HG03280 (cell line): Measurements from ENCODE around the gene OR51T1.
"Not testable (repeated sequence)": the region's sequence is repeated elsewhere in the genome, so short reads cannot be mapped to it uniquely, and the experiment has no call there.

Experiments used
- ATAC-seq: cut with Tn5 transposase; IDR thresholded peaks from one replicate; pipeline ENCODE4 v1.9.1; 2021; ENCODE audit warnings: mild to moderate bottlenecking, moderate library complexity; ENCODE audit not compliant: unreplicated experiment

The OR51T1 gene, protein sequence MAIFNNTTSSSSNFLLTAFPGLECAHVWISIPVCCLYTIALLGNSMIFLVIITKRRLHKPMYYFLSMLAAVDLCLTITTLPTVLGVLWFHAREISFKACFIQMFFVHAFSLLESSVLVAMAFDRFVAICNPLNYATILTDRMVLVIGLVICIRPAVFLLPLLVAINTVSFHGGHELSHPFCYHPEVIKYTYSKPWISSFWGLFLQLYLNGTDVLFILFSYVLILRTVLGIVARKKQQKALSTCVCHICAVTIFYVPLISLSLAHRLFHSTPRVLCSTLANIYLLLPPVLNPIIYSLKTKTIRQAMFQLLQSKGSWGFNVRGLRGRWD

DNA sequence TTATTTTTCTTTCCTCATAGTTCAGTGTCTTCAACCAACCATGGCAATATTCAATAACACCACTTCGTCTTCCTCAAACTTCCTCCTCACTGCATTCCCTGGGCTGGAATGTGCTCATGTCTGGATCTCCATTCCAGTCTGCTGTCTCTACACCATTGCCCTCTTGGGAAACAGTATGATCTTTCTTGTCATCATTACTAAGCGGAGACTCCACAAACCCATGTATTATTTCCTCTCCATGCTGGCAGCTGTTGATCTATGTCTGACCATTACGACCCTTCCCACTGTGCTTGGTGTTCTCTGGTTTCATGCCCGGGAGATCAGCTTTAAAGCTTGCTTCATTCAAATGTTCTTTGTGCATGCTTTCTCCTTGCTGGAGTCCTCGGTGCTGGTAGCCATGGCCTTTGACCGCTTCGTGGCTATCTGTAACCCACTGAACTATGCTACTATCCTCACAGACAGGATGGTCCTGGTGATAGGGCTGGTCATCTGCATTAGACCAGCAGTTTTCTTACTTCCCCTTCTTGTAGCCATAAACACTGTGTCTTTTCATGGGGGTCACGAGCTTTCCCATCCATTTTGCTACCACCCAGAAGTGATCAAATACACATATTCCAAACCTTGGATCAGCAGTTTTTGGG, at the start of gene OR51T1:
Gene OR51T1, plus strand, starts transcription at position 41 of the 641 bp plus-strand sequence. Its CDS starts 0 bp downstream, at position 41.
- no peak for ATAC-seq

DNA sequence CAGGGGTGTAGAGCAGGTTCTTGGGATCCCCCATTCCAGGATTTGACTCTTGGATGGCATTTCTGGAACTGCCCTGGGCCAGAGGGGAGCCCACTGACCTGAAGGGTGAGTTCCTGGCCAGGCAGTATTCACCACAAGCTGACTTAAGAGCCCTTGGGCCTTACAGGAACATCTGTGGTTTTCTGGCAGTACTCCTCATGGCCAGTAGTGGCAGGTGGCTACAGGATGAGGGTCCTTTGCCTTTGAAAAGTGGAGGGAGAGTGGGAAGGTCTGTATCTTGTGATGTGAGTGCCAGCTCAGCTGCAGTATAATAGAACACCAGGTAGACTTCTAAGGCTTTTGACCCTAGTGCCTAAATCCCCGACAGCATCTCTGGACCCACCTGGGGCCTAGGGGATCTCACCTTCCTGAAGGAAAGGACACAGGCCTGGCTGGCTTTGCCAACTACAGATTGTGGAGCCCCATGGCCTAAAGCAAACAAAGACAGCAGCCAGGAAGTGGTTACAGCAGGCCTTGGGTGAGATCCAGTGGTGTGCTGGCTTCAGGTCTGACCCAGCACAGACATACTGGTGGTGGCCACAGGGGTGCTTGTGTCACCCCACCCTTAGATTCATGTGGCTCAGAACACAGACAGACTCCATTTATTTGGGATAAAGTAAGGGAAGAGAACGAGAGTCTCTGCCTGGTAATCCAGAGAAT, 41.7 kb upstream of the OR51T1 start:
- ATAC-seq = no peak

DNA sequence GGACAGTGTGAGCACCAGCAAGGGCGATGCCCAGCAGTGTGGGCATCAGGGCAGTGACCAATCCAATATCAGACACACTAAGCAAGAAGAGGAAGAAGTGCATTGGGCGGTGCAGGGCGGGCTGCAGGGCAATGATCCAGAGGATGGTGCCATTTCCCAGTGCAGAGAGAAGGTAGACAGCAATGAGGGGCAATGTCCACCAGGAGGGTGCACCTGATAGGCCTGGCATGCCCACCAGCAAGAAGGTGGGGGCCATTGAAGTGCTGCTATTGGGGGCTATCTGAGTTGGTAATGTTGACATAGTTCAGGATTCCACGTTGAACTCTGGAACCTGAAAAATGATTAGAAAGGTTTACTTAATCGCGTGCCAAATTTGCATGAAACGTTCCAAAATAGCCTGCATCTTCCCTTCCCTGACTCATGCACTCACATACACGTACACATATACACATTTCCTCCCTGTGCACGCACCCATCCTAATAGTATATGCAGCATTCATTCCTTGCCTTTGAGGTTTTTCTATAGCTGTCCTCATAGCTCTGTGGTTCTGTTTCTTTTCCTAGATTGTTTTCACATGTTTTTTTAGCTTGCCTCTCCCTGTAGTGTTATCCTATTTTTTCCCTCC, 32.7 kb upstream of the OR51T1 start, which contains the start of gene OR51S1:
Gene OR51S1, minus strand, starts transcription at position 301 of the 625 bp plus-strand sequence. Its CDS starts 0 bp downstream, at position 301.
- ATAC-seq = no peak

DNA sequence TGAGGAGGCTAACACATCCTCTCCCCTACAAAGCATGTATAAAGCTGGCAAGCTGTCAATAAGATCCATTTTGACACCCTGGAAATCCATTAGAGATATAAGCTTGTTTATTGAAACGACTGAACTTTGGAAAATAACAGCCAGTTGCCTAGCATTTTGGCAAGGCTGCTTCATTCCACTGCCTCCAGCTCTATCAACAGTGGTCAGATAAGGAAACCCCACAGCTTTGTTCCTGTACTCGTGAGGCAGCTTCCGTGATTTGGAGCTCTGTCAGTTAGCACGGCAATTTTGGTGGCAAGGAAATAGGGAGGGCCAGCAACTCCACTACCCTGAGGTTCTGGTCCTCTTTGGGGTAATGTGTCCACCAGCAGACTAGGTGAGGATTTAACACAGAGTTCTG, 30.7 kb upstream of the OR51T1 start:
- ATAC-seq = no peak

DNA sequence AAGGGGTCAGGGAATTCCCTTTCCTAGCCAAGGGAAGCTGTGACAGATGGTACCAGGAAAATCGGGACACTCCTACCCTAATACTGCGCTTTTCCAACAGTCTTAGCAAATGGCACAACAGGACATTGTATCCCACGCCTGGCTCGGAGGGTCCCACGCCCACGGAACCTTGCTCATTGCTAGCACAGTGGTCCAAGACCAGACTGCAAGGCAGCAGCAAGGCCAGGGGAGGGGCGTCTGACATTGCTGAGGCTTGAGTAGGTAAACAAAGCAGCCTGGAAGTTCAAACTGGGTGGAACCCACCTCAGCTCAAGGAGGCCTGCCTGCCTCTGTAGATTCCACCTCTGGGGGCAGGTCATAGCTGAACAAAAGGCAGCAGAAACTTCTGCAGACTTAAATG, 27.4 kb upstream of the OR51T1 start:
- not testable (repeated sequence) for ATAC-seq

DNA sequence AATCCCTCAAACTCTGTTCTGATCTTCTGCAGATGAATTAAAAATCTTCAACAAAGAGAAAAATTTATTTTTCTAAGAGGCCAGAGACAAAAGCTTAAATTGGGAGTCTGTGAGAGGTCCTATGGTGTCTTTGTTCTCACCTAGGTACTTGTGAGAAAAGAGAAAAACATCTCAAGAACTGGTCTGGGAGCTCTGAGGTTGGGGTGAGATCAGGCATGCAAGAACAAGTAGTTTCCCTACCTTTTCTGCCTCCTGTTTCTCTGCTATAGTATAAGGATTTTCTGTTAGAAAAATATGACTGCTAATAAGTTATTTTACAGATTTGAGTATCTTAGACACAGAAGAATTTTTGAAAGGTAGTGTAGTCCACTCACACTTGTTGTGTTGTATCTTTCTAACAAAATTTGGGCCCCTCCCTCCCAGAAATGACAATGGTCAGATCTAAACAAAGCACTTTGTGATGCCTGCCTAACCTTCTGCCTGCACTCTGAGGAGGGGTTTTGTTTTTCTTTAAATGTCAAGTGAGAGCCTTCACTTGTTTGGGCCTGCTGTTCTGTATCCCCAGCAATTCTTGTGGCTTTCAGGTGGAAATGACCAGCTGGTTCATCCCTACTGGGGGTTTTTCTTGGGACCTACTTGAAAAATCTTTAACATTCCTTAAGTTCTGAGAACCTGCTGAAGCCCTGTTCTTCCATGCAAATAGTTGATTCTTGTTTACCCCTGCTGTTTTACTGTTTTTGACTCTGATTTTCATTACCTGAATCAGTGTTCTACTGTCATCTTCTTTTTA, 19.1 kb upstream of the OR51T1 start:
- ATAC-seq = no peak

DNA sequence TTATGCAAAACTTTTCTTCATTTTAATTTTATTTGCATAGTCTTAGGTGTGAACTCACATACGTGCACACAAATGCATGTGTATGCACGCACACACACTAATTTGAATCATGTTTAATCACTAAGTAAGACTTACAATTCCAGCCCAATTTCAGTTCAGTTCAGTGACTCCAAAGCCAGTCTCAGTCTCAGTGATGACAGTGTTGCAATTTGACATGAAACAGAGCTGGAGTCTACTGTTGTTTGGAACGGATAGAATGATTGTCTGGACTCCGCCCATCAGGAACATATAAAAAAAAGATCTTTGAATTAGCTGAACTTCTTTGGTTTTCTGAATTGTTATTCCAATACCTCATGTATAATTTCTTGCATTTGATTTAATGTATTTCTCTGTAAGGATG, 17.8 kb upstream of the OR51T1 start:
- no peak for ATAC-seq

DNA sequence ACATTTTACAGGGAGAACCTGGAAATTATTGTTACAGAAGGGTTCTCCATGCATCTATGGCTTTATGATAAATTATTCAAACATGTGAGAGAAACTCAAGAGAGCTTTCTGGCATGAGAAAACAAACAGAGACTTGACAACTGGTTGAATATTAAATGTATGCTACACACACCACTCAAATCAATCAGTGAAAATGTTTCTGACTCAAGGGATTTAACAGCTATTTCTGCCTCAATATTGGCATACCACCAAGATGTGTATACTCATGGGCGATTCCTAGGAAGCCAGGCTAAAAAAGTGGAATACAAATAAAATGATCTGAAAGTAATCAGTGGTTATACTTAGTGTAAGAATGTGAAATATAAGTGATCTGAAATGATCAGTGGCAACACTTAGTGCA, 15.8 kb upstream of the OR51T1 start:
- no peak for ATAC-seq

DNA sequence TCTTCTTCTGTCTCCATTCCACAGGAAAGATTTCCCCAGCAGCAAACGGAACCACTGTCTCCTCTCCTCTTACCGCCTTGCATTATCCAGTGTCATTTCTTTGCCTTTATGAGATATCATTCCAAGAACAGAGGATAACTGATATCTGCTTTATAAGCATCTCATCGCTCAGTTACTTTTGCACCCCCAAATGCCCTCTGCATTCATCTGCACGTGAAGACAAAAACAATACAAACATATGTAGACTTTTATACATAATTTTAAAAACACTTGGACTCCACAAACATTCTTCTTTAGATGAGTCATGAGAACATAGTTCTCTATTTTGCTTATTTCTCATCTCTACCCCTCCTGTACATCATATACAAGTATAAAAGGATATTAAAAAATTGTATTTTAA, 512 bp upstream of the OR51T1 start:
- ATAC-seq = no peak

DNA sequence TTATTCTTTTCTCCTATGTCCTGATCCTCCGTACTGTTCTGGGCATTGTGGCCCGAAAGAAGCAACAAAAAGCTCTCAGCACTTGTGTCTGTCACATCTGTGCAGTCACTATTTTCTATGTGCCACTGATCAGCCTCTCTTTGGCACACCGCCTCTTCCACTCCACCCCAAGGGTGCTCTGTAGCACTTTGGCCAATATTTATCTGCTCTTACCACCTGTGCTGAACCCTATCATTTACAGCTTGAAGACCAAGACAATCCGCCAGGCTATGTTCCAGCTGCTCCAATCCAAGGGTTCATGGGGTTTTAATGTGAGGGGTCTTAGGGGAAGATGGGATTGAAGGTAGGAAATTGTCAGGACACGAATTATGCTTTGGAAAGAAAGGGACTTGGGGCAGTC, 843 bp downstream of the OR51T1 start:
- no peak for ATAC-seq

DNA sequence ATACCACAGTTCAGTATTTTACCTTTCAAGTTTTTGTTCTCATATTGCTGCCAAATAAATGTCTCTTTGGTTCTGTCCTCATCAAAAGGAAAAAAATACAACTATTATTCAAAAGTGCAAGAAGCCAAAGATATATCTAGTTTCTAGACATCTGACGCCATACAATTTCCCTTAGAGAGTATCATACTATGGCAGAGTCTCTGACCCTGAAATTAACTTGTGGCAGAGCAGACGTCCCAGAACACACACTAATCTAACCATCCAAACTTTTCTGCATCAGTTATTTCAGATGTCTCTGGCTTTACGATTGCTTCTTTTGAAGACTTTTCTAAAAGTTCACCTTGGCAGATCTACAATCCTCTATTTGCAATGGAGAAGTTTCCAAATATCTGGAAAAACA, 2.7 kb downstream of the OR51T1 start:
- no peak for ATAC-seq

DNA sequence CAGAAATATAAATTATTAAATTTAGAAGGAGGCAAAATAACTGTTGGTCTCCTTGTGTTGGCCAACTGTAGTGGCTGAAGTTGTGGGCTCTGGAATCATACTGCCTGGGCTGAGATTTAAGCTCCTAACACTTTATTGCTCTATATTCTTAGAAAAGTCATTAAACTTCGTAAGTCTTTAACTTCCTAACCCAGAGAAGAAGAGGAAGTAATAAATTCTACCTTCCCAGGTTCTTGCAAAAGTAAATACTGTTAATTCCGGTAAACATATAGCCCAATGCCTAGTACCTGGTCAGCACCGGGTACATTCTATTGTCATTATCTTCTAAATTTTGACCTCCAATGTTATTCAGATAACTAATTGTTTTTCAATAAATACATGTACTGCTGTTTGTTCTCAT, 4.5 kb downstream of the OR51T1 start:
- ATAC-seq = no peak

DNA sequence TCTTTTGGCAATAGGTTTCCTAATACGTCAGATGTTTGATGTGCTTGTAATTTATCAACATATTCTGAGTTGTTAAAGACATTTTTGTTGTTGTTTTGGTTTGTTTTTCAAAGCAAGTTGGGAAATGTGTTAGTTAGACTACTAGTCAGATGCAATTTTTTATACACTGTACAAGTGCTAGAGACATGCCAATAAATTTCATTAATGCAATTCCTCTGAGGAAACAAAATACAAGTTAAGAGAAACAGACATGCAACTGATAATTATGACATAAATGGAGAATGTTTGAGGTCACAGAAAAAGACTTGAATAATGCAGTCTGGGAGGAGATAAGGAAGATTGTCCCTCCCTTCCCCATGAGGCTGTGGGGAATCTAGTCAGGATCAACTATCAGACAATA, 5.9 kb downstream of the OR51T1 start:
- no peak for ATAC-seq

DNA sequence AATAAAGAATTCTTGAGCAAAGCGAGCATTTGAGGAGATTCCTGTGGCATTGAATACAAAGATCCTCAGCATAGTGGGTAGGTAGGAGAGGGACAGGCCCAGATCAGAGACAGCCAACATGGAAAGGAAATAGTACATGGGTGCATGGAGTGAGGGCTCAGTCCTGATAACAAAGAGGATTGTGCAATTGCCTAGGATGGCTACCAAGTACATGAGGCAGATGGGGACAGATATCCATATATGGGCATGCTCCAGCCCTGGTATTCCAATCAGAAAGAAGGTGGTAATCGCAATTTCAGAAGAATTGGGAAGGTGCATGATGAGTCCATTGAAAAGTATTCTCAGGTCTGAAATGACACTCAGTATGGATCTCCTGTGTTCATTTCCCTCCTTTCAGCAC, 8.6 kb downstream of the OR51T1 start:
- no peak for ATAC-seq

DNA sequence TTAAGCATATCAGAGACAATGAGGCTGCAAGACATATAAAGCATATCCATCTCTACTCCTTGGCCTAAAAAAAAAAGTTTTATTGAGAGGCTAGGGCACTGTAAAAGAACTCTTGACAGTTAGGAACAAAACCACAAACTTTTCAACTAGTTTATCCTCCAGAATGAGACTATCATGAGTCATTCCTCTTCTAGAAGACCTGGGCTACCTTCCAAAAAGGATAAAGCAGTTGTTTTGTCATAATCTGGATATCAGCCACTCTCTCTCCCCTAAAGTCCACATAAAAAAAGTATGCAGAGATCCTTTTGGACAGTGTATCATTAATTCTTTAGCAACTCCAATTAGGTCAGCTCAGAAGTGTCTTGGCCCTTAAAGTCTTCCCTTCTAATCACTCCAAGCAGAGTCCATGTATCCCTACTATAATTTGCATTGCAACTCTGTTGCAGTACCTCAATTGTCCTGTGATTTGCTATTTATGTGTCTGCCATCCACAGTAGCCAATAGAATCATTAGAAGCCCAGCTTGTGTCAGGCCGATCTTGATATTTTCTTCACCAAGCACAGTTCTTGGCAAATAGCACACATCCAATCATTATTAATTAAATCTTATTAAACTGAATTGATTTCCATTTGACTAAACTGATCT, 10.4 kb downstream of the OR51T1 start:
- ATAC-seq = no peak

DNA sequence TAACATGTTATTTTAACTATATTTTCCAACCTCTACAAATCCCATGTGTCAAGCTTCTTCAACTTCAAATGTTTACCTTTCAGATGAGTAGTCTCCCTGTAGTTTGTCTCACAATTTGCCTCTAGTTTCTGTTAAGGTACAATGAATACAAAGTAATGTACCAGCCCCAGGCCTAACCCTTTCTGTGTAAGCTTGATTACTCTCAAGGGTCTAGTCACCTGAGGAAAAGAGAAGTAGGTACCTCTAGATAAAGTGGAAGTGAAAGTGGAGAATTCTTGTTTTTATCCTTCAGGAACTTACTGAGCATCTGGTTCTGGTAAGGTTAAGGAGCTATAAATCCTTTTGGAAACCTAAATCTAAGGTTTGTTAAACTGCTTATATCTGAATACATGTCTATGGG, 21.8 kb downstream of the OR51T1 start, which contains the start of gene OR51A7:
Gene OR51A7, plus strand, starts transcription at position 300 of the 400 bp plus-strand sequence. CDS start 3,587 bp downstream, outside the sequence.
- ATAC-seq = no peak

DNA sequence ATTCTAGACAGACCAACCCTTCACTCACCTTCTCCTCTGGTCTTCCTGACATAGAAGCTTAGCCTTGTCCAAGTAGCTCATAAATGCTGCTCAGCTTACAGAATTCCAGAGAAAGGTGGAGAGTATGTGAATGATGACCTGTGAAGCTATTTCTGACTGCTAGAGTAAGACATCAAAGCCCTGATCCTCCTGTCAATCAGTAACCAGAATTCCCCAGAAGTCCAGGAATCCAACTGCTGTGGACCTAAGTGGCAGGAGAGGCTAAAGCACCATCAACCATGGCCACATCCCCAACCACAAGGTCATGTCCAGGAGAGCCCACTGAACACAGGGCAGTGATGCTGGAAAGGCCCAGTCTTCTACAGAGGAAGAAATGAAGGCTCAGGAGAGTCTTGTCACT, 34.9 kb downstream of the OR51T1 start:
- no peak for ATAC-seq

DNA sequence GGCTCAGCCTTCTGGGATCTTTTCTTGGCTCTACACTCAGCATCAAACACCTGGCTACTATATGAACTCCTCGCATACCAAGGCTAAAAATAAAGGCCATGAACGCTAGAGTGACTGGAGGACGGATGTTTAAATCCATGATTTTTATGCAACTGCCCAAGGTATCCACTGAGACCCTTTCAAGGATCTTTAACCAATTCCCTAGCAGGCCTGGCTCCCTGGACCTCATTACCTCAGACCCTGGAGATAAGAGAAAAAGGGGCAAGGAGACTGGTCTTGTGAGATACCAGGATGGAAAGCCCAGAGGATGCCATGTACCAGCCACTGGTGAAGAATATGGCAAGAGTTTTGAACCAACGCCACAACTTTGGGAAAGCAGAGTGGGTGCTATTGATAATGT, 37.5 kb downstream of the OR51T1 start, which contains the start of gene OR51G2:
Gene OR51G2, minus strand, starts transcription at position 101 of the 400 bp plus-strand sequence. CDS start 3,687 bp downstream, outside the sequence.
- no peak for ATAC-seq

DNA sequence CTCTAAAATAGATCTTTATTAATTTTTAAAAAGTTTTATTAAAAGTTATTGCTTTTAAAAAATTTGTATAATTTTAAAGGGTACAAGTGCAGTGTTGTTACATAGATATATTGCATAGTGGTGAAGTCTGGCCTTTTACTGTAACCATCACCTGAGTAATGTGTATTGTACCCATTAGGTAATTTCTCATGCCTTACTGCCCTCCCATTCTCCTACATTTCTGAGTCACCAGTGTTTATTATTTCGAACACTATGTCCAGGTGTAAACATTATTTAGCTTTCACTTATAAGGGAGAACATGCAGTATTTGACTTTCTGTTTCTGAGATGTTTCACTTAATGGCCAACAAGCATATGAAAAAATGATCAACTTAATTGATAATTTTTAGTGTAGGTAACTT, 40.1 kb downstream of the OR51T1 start:
- ATAC-seq = no peak

DNA sequence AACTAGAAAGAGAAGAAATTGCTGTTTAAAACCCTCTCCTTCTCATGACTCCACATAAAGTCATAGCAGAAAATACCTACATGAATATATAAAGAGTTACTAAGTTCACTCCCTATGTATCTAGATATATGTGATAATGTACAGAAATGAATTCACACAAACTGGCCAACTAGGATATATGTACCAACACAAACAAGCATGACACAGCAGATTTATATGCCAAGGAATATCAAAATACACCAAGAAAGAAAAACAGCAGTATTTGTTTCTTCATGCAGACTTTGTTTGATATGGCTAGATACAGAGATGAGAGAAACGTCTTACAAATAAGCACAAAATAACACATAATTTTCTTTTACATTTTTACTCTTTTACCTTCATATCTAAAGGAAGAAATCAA, 40.6 kb downstream of the OR51T1 start:
- no peak for ATAC-seq
